GM12873 (cell line): ENCODE results near the gene EHD1.

ENCODE experiments used
- CTCF ChIP-seq: IDR thresholded peaks from 2 replicates; pipeline ENCODE4 v1.5.1; 2012; ENCODE audit warnings: low read depth, mild to moderate bottlenecking, moderate library complexity, low read length, control low read depth; ENCODE audit not compliant: insufficient read depth; ENCODE audit errors: missing control alignments

EHD1 gene

GRCh38 chr11:64898076-64898445, 19.6 kb upstream of the EHD1 start:
- TF ChIP-seq CTCF: no peak

GRCh38 chr11:64897381-64898075, 19.1 kb upstream of the EHD1 start:
- no peak for TF ChIP-seq CTCF

- no peak for TF ChIP-seq CTCF
Observed at GRCh38 chr11:64896448-64897022, 18.1 kb upstream of the EHD1 start.

- no peak for TF ChIP-seq CTCF
Observed at GRCh38 chr11:64894812-64895452, 16.5 kb upstream of the EHD1 start.

- peak; percentile 94 for TF ChIP-seq CTCF
Observed at GRCh38 chr11:64894070-64894811, 15.8 kb upstream of the EHD1 start.

GRCh38 chr11:64893194-64894069, 15.0 kb upstream of the EHD1 start:
- TF ChIP-seq CTCF: peak; percentile 4
